Measurements from ENCODE around the gene TMEM229A.

The TMEM229A gene

GRCh38 chr7:123999703-124000102 is 33.2 kb downstream of the TMEM229A start:
- H3K9me3 ChIP-seq (ENCODE audit: low read depth, low read length), result no peaks in the 10 kb centered on the region
- H3K4me3 ChIP-seq, result no peak overlapping the region
- no peak overlapping the region for H3K9ac ChIP-seq (ENCODE audit: insufficient read length)
- no peaks in the 10 kb centered on the region for H3K36me3 ChIP-seq (ENCODE audit: insufficient read depth, low read length)
- DNase-seq (ENCODE audit: low read depth, low spot score), result no peak
- TF ChIP-seq POLR2AphosphoS5 (IDR thresholded peaks at IDR 0.05; ENCODE audit: borderline replicate concordance, low read depth, low read length) (no peak), FOXP2 (optimal IDR thresholded peaks at IDR 0.05; ENCODE audit: control extremely low read depth, extremely low read length, insufficient read depth) (no peak), EZH2 (IDR thresholded peaks at IDR 0.05) (no peak)
- no peak overlapping the region for H3K27ac ChIP-seq

GRCh38 chr7:123998921-123999320 is 33.9 kb downstream of the TMEM229A start:
- DNase-seq (ENCODE audit: low read depth, low spot score), result no peak
- no peak for TF ChIP-seq POLR2AphosphoS5 (IDR thresholded peaks at IDR 0.05; ENCODE audit: borderline replicate concordance, low read depth, low read length)
- TF ChIP-seq EZH2 (IDR thresholded peaks at IDR 0.05), result no peak
- no peak for TF ChIP-seq FOXP2 (optimal IDR thresholded peaks at IDR 0.05; ENCODE audit: control extremely low read depth, extremely low read length, insufficient read depth)
- Histone ChIP-seq H3K36me3 (ENCODE audit: insufficient read depth, low read length) (no peaks in the 10 kb centered on the region), H3K4me3 (no peak overlapping the region), H3K9me3 (ENCODE audit: low read depth, low read length) (no peaks in the 10 kb centered on the region), H3K9ac (ENCODE audit: insufficient read length) (no peak overlapping the region), H3K27ac (no peak overlapping the region)

DNA sequence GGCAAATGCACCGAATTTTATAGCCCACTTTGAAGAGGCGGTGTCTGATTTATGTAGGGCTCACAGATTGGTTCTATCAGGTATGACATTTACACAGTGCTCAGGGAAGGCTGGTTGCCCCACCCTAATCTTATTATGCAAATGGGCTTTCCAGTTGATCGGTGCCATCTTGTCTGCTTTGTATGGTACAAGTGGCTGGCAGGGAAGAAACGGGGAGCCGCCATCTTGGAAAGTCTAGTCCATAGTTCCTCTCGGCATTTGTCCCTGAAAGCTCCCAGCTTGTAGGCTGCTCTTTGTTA is 36.6 kb downstream of the TMEM229A start:
- TF ChIP-seq EZH2 (IDR thresholded peaks at IDR 0.05), result no peak
- no peak for TF ChIP-seq POLR2AphosphoS5 (IDR thresholded peaks at IDR 0.05; ENCODE audit: borderline replicate concordance, low read depth, low read length)
- TF ChIP-seq FOXP2 (optimal IDR thresholded peaks at IDR 0.05; ENCODE audit: control extremely low read depth, extremely low read length, insufficient read depth), result no peak
- DNase-seq (ENCODE audit: low read depth, low spot score), result no peak
- Histone ChIP-seq H3K36me3 (ENCODE audit: insufficient read depth, low read length) (no peaks in the 10 kb centered on the region), H3K9me3 (ENCODE audit: low read depth, low read length) (no peaks in the 10 kb centered on the region), H3K9ac (ENCODE audit: insufficient read length) (no peak overlapping the region), H3K27ac (no peak overlapping the region), H3K4me3 (no peak overlapping the region)

- Histone ChIP-seq H3K9me3 (ENCODE audit: low read depth, low read length) (no peaks in the 10 kb centered on the region), H3K27ac (no peak overlapping the region), H3K36me3 (ENCODE audit: insufficient read depth, low read length) (no peaks in the 10 kb centered on the region), H3K9ac (ENCODE audit: insufficient read length) (no peak overlapping the region), H3K4me3 (no peak overlapping the region)
- TF ChIP-seq POLR2AphosphoS5 (IDR thresholded peaks at IDR 0.05; ENCODE audit: borderline replicate concordance, low read depth, low read length) (no peak), FOXP2 (optimal IDR thresholded peaks at IDR 0.05; ENCODE audit: control extremely low read depth, extremely low read length, insufficient read depth) (no peak), EZH2 (IDR thresholded peaks at IDR 0.05) (no peak)
- peak; percentile 8 for DNase-seq (ENCODE audit: low read depth, low spot score)
Measured at GRCh38 chr7:123995617-123996326, 37.1 kb downstream of the TMEM229A start.

GRCh38 chr7:123994449-123994848 is 38.4 kb downstream of the TMEM229A start:
- DNase-seq (ENCODE audit: low read depth, low spot score), result no peak
- no peak overlapping the region for H3K9ac ChIP-seq (ENCODE audit: insufficient read length)
- H3K27ac ChIP-seq, result no peak overlapping the region
- TF ChIP-seq POLR2AphosphoS5 (IDR thresholded peaks at IDR 0.05; ENCODE audit: borderline replicate concordance, low read depth, low read length), result no peak
- no peak for TF ChIP-seq EZH2 (IDR thresholded peaks at IDR 0.05)
- no peak for TF ChIP-seq FOXP2 (optimal IDR thresholded peaks at IDR 0.05; ENCODE audit: control extremely low read depth, extremely low read length, insufficient read depth)
- no peak overlapping the region for H3K4me3 ChIP-seq
- H3K36me3 ChIP-seq (ENCODE audit: insufficient read depth, low read length), result no peaks in the 10 kb centered on the region
- no peaks in the 10 kb centered on the region for H3K9me3 ChIP-seq (ENCODE audit: low read depth, low read length)

GRCh38 chr7:123993996-123994395 is 38.9 kb downstream of the TMEM229A start:
- no peak for TF ChIP-seq FOXP2 (optimal IDR thresholded peaks at IDR 0.05; ENCODE audit: control extremely low read depth, extremely low read length, insufficient read depth)
- no peak for TF ChIP-seq POLR2AphosphoS5 (IDR thresholded peaks at IDR 0.05; ENCODE audit: borderline replicate concordance, low read depth, low read length)
- no peak for TF ChIP-seq EZH2 (IDR thresholded peaks at IDR 0.05)
- no peaks in the 10 kb centered on the region for H3K9me3 ChIP-seq (ENCODE audit: low read depth, low read length)
- H3K27ac ChIP-seq, result no peak overlapping the region
- no peak overlapping the region for H3K9ac ChIP-seq (ENCODE audit: insufficient read length)
- H3K36me3 ChIP-seq (ENCODE audit: insufficient read depth, low read length), result no peaks in the 10 kb centered on the region
- no peak for DNase-seq (ENCODE audit: low read depth, low spot score)
- no peak overlapping the region for H3K4me3 ChIP-seq

DNA sequence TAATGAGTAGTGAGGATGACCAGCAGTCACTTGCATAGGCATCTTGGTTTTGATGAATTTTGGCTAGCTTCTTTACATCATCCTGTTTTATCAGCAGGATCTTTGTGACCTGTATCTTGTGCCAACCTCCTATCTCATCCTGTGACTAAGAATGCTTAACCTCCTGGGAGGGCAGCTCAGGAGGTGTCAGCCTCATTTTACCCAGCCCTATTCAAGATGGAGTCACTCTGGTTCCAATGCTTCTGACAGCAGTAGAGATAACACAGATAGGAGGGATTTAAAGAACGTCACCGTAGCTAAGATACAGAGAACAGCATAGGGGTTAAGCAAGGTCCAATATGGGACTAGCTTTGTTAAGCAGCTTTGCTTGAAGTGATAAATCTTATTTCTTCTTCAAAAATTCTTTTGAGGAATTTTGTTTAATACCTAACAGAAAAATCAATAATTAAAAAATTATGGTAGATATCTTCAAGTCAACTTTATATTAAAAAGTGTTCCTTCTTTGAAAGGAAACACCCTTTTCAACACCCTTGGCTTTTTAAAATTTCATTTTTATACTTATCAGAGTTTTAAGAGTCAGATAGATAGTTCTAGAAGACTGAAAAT is 39.9 kb downstream of the TMEM229A start:
- TF ChIP-seq FOXP2 (optimal IDR thresholded peaks at IDR 0.05; ENCODE audit: control extremely low read depth, extremely low read length, insufficient read depth) (no peak), POLR2AphosphoS5 (IDR thresholded peaks at IDR 0.05; ENCODE audit: borderline replicate concordance, low read depth, low read length) (no peak), EZH2 (IDR thresholded peaks at IDR 0.05) (no peak)
- Histone ChIP-seq H3K9me3 (ENCODE audit: low read depth, low read length) (no peaks in the 10 kb centered on the region), H3K27ac (no peak overlapping the region), H3K4me3 (no peak overlapping the region), H3K9ac (ENCODE audit: insufficient read length) (no peak overlapping the region), H3K36me3 (ENCODE audit: insufficient read depth, low read length) (no peaks in the 10 kb centered on the region)
- no peak for DNase-seq (ENCODE audit: low read depth, low spot score)

- Histone ChIP-seq H3K9me3 (ENCODE audit: low read depth, low read length) (no peaks in the 10 kb centered on the region), H3K4me3 (no peak overlapping the region), H3K27ac (no peak overlapping the region), H3K9ac (ENCODE audit: insufficient read length) (no peak overlapping the region), H3K36me3 (ENCODE audit: insufficient read depth, low read length) (no peaks in the 10 kb centered on the region)
- DNase-seq (ENCODE audit: low read depth, low spot score), result no peak
- no peak for TF ChIP-seq FOXP2 (optimal IDR thresholded peaks at IDR 0.05; ENCODE audit: control extremely low read depth, extremely low read length, insufficient read depth)
- TF ChIP-seq EZH2 (IDR thresholded peaks at IDR 0.05), result no peak
- TF ChIP-seq POLR2AphosphoS5 (IDR thresholded peaks at IDR 0.05; ENCODE audit: borderline replicate concordance, low read depth, low read length), result no peak
Measured at GRCh38 chr7:123987445-123987844, 45.4 kb downstream of the TMEM229A start.
